ENCODE data around the gene FAM241A.

DNA sequence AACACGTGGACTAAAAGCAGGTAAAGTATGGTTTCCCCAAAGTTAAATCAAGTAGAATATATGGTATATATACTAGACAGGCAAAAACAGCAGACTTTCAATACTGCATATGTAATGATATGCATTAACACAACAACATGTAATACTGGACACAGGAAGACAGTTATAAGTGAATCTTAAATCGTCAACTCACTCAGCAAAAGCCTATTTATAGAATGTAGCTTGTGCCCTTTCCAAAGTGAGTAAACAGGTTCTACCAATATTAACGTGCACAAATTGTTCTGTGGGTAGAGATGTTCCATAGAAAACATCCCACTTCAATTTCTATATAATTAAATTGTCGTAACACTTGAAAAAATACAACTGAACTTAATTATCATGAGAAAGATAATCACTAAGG is 30.6 kb downstream of the FAM241A start:
- TF ChIP-seq POLR2AphosphoS5 (IDR thresholded peaks at IDR 0.05; ENCODE audit: low read depth, low read length) (no peak), CTCF (IDR thresholded peaks at IDR 0.05) (no peak)
- TF ChIP-seq, protein P1, sequence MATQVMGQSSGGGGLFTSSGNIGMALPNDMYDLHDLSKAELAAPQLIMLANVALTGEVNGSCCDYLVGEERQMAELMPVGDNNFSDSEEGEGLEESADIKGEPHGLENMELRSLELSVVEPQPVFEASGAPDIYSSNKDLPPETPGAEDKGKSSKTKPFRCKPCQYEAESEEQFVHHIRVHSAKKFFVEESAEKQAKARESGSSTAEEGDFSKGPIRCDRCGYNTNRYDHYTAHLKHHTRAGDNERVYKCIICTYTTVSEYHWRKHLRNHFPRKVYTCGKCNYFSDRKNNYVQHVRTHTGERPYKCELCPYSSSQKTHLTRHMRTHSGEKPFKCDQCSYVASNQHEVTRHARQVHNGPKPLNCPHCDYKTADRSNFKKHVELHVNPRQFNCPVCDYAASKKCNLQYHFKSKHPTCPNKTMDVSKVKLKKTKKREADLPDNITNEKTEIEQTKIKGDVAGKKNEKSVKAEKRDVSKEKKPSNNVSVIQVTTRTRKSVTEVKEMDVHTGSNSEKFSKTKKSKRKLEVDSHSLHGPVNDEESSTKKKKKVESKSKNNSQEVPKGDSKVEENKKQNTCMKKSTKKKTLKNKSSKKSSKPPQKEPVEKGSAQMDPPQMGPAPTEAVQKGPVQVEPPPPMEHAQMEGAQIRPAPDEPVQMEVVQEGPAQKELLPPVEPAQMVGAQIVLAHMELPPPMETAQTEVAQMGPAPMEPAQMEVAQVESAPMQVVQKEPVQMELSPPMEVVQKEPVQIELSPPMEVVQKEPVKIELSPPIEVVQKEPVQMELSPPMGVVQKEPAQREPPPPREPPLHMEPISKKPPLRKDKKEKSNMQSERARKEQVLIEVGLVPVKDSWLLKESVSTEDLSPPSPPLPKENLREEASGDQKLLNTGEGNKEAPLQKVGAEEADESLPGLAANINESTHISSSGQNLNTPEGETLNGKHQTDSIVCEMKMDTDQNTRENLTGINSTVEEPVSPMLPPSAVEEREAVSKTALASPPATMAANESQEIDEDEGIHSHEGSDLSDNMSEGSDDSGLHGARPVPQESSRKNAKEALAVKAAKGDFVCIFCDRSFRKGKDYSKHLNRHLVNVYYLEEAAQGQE (IDR thresholded peaks at IDR 0.05; ENCODE audit: insufficient read depth in 1 of 2, low read depth in 2 of 2, low read length in 1 of 2): no peak

All from Panc1 (cell line).